Measurements from ENCODE around the gene RELT.

RELT gene

DNA sequence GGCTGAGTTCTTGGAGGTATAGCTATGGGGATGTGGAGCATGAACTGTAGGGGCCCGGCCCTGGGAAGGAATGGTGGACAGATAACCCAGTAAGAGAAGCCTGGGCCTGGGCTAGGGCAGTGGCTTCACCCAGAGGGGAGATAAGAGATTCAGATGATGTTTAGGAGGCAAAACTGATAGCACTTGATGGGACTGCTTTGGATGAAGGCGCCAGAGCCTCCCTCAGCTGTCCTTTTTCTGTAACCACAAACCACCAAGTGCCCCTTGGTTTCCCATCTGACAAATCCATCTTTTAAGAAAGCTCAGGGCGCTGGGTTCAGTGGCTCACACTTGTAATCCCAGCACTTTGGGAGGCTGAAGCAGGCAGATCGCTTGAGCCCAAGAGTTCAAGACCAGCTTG lies 23.4 kb downstream of the RELT start:
- DNase-seq (ENCODE audit: extremely low spot score, insufficient read length, low read depth) = no peak
- FAIRE-seq = no peak

DNA sequence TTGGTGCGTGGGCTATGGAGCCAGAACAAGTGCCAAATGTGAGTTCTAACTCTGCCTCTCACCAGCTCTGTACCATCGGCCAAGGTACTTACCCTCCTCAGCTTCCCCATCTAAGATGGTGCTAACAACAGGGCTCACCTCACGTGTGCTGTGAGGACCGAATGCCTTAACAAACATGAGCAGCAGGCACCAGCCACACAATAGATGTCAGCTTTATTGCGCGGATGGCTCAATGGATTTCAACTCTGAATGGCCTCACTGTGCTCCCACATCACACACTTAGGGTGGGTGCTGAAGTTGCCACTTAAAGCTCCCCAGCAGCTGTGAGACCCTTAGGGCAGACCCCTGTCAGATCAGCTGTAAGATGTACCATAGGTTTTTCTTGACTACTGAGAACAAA lies 24.1 kb downstream of the RELT start:
- FAIRE-seq = no peak

DNA sequence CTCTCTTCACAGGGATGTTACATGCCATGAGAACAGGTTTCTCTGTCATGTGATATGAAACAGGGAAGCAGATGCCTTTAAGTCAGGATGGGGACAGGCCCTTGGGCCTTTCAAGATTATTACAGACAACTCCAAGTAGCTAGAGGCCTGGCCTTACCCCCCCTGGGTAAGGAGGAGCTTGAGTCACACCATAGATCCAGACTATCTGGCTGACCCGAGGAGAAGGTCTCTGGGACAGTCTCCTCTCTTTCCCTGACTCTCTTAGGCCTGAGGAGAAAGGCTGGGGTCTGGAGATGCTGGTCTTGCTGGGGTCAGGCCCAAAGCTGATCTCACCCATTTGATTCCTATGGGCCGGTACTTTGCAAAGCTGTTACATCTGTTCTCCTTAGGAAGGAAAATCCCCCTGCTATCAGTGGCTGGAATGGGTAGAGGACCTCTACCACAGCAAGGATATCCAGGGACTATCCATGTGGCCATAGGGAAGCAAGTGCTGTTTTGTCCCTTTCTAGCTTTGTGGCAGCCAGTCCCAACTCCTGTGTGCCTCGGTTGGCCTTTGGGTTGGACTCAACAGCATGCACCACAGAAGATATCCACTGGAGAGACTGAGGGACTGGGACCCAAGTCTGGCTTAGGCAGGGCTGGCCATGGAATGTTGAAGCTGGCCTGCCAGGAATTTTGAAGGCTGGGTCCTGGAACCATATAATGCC lies 25.2 kb downstream of the RELT start:
- FAIRE-seq (no peak), DNase-seq (ENCODE audit: extremely low spot score, insufficient read length, low read depth) (no peak)

More for the DNA sequence above, 24.1 kb downstream of the RELT start:
- no peak for DNase-seq (ENCODE audit: extremely low spot score, insufficient read length, low read depth)

DNA sequence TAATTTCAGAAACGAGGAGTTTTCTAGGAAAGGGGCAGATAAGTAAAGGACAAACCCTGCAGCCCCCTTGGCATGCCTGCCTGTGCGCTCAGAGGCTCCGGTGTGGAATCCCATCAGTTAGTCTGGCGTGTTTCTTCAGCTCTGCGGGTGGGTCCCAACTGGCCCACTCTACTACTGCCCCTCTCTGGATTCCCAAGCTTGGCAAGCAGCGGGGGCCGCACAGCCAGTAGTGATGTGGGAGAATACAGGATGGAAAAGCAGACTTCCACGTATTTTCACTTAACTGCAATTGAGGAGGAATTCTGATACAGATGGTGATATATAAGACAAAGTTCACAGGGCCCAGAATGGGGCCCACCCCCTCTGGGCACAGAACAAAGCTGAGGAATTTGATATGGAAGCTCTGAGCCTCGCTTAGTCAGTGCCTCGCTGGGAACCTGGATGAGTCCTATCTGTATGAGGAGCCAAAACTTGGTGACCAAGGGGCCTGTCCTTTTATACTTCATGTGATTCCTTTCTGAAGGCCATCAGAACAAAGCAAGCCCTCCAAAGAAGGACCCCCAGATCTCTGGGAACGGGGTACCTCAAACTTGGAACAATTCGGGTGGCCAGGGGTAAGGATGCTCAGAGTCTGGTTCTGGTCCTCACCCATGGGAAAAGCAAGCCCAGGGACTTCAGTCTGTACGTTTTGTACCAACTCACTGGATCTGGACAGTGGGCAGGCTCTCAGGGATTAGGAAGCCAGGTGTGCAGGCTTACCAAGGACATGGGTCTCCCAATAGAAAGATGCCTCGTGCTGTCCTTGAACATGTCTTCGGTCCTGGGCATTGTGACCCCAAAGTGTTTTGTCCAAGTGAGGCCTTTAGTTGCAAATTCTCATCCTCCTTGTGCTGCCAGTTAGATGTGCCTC lies 26.0 kb downstream of the RELT start:
- DNase-seq (ENCODE audit: extremely low spot score, insufficient read length, low read depth) = no peak
- FAIRE-seq = no peak

DNA sequence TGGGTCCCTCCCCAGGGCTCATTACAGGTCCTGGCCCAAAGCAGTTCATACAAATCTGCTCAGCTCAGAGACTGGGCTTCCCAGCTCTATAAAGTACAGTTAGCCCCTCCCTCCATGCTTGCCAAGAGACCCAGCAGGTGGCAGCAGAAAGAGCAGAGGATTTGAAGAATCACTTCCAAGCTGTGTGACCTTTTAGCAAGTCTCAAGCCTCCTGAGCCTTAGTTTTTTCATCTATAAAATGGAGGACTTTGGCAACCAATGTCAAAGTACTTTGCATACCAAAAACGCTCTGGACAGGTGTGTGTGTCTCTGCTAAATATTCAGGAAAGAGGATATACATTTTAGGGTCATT lies 26.6 kb downstream of the RELT start:
- no peak for FAIRE-seq

DNA sequence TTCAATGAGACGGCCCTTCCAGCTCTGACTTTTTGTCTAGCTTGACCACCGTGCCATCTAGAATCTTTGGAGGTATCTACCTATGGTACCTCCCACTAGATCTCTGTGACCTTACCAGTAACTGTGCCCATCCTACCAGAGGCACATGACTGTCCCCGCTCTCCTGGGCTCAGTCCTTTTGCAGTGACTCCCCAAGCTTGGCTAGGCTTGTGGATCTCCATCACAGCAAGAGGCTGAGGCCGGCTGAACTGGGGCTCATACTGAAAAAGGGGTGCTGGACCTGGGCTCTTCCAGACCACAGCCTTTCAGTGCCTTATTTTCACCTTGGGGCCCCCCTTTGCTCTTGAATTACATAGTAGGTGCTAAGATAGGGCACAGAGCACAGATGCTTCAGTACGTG lies 27.3 kb downstream of the RELT start:
- FAIRE-seq = no peak
- DNase-seq (ENCODE audit: extremely low spot score, insufficient read length, low read depth) = no peak

More for the DNA sequence above, 26.6 kb downstream of the RELT start:
- no peak for DNase-seq (ENCODE audit: extremely low spot score, insufficient read length, low read depth)

DNA sequence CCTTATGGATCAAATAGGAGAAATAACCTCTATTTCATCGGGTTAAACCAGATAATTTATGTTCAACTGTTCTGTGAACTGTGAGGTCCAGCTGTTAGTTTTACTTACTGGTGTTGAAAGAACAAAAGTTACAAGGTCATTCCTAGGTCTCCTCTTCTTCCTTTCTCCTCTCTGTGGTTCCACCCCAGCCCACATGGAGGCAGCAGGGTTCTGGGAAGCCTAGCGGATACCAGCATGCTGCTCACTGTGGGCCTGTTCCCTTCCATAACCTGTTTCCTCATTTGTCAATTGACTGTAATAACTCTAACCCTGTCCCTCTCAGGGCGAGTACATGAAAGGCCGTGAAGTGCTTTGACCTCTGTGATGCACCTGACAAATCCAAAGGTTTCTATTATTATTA lies 27.8 kb downstream of the RELT start:
- no peak for DNase-seq (ENCODE audit: extremely low spot score, insufficient read length, low read depth)
- no peak for FAIRE-seq

DNA sequence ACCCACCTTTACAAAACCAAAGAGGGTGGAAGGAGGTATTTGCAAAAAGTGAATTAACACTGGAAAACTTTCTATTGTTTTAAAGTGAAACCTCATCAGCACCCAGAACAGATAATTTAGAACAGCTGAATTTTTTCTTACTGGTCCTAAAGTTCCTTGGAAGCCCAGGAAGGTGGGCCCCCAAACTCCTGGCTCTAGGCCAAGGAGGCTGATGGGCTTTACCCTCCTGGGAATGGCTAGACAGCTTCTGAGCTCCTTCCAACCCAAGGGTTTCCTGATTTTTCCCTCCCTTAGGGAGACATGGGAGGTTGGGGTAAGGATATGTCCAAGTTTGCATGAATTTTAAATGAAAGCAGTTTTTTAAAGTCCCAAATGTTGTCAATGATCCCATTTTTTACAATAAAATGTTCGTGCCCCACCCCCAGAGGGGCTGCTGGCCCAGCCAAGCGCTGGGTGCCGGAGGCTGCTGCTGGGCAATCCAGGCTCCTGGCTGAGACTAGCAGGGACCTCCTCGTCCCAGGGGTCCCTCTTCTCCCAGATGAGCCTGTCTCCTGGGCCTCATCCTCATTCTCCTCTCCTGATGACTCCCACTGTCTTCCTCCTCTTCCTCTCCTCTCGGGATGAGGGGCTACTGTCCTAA lies 28.4 kb downstream of the RELT start:
- FAIRE-seq = no peak
- no peak for DNase-seq (ENCODE audit: extremely low spot score, insufficient read length, low read depth)

DNA sequence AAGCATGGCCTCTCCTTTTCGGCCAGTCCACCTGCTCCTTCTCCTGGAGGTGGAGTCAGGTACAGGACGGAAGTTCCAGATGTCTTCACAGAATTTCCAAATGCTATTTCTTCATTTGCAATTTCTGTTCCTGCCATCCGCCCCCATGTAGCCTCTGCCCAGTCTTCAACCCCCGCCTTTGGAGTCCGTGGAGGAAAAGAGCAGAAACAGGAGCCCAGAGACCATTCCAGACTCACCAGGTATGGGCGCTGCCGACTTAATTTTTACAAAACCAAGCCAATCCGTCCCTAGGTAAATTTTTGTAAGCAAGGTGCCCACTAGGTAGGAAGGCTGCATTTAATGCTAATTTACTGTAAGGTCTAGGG lies 28.9 kb downstream of the RELT start:
- DNase-seq (ENCODE audit: extremely low spot score, insufficient read length, low read depth) (no peak), FAIRE-seq (no peak)

DNA sequence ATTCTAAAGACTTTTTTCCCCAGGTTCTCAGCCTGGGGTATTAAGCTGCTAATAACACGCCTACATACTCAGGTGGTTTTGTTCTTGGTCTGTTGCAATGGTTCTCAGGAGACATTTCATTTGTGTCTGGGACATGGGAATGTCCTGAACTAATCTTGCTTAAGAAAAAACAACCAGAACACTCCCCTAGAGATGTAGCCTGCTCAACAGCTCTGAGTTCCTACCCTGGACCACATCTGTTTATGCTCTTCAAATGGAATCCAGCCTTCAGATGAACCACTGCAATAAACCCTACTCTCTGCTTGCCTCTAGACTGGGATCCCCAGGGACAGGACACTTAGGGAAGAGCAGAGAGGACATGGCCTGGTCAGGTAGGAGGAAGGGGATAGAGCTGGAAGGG lies 29.9 kb downstream of the RELT start:
- DNase-seq (ENCODE audit: extremely low spot score, insufficient read length, low read depth) = no peak
- no peak for FAIRE-seq

DNA sequence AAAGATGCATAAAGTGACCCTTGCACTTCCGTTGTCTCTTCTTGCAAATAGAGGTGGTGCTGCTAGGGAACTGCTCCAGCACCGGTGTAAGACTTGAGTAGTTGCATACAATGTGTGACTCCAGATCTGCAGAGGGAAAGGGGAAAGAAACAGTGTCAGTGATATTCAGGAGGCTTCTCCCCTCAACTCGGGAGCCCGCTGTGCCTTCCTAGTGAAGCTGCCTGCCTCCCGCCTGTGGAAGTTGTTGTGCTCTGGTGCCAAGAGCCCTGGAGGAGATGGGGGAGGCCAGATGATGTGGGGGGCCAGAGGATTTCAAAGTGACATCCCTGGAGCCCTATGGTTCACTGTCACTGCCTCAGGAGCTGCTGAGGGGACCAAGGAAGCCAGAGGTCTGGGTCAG lies 30.4 kb downstream of the RELT start:
- FAIRE-seq = no peak

DNA sequence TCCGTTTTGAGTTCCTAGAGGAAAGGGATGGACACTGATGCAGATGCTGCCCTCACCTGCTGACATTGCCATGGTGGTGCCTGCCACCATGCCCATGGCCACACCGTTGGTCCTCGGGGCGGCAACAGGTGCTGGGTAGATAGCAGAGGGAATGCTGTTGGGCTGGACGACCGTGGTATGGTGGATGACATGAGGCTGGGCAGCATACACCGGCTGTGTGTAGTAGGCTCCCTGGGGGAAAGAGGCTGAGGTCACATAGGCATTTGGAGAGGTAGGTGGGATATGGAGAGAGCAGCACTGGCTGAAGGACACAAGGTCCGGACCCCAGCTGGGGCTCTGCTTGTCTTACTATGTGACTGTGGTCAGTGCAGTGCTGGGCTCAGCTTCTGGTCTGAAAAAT lies 33.2 kb downstream of the RELT start:
- no peak for DNase-seq (ENCODE audit: extremely low spot score, insufficient read length, low read depth)
- FAIRE-seq = no peak

More for the DNA sequence above, 30.4 kb downstream of the RELT start:
- DNase-seq (ENCODE audit: extremely low spot score, insufficient read length, low read depth) = no peak

DNA sequence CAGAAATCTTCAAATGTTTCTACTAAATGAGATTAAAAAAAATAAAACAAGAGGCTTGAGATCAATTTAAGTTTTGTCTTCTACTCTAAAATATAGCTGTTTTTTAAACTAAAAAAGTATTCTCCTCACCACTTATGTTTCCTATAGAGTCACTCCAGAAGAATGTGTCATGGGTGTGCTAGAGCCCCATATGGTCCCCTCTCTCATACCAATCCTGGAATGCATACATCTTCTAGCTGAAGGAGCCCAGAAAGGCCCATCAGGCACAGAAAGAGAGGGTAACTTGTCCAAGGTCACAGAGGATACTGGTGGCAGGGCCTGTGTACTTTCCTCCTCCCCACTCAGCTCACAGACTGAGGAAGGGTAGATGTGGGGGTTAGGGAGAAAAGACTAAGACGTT lies 34.4 kb downstream of the RELT start:
- FAIRE-seq = no peak
- no peak for DNase-seq (ENCODE audit: extremely low spot score, insufficient read length, low read depth)

DNA sequence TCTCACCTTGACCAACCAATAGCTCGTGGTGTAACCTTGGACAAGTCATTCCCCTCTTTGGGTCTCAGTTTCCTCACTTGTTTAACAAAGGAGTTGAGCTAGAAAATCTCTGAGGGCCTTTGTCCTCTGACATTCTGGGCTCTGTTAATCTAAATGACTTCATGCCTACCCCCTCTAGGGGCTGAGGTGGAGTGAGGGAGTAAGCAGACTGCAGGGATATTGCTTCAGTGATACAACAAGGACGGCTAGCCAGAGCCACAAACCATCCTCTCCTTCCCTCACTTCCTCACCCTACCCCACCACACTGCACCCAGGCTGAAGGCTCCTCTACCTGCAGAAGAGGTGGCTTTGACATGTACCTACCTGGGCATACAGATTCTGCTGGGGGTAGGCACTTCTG lies 34.8 kb downstream of the RELT start:
- no peak for FAIRE-seq
- DNase-seq (ENCODE audit: extremely low spot score, insufficient read length, low read depth) = no peak

DNA sequence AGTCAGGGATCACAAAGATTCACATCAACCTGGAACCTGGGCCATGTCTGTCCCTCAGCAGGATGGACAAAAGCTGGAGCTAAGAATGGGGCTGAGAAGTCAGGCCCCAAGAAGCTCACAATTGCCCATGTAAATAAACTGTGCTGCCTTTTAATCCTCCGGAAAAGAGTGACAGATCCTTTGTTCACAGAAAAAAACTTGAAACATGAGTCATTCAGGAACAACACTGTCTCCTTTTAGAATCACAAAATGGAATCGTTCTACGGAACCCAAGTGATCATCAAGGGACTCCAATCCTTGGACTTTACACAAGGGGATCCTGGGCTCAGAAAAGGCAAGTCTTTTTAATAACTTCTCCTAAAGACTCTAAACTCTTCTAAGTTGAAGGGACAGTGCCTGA lies 36.1 kb downstream of the RELT start:
- DNase-seq (ENCODE audit: extremely low spot score, insufficient read length, low read depth) (no peak), FAIRE-seq (no peak)

DNA sequence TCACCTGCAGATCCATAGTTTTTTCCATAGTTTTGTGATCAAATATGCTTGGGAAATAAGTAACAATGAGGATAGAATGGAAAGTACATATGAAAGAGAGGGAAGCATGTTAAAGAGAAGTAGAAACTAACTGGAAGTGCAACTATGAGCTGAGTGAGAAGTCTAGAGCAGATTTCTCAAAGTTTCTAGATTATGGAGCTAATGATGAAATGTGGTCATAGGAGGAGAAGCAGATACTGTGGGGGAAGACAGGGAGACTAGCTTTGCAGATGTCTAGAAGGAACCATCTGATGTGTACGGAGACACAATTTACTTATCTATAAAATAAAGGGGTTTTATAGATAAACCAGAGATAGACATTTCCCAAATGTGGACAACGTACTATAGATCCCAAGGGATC lies 37.1 kb downstream of the RELT start:
- DNase-seq (ENCODE audit: extremely low spot score, insufficient read length, low read depth) (no peak), FAIRE-seq (no peak)

DNA sequence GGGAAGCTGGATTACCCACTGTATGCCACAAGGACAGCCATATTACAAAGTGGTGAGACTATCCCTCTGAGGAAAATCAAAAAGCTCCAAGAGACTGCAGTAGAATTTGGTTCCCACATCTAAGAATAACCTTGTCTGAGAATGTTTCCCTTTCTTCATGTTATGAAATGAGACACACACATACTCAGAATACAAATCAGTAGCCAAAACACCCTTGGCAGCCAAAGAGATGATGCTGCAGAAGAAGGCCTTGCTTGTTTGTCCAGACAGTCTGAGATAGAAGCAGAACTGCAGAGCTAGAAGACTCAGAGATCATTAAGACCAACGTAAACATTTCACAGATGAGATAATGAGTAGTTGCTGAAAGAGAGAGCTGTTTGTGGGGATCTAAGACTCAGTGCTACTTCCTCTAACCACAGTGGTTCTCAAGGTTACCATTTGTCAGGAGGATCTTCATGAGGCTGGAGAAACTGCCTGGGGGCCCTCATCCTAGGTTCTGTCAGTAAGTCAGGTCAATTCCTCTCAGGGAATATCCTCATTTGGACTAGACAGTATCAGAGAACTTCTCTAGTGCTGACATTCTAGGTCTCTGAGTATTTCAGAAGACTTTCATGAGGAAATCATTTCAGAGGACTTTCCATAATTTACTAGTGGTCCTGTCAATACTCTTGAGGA lies 38.9 kb downstream of the RELT start:
- DNase-seq (ENCODE audit: extremely low spot score, insufficient read length, low read depth) (no peak), FAIRE-seq (peak; percentile 5)

DNA sequence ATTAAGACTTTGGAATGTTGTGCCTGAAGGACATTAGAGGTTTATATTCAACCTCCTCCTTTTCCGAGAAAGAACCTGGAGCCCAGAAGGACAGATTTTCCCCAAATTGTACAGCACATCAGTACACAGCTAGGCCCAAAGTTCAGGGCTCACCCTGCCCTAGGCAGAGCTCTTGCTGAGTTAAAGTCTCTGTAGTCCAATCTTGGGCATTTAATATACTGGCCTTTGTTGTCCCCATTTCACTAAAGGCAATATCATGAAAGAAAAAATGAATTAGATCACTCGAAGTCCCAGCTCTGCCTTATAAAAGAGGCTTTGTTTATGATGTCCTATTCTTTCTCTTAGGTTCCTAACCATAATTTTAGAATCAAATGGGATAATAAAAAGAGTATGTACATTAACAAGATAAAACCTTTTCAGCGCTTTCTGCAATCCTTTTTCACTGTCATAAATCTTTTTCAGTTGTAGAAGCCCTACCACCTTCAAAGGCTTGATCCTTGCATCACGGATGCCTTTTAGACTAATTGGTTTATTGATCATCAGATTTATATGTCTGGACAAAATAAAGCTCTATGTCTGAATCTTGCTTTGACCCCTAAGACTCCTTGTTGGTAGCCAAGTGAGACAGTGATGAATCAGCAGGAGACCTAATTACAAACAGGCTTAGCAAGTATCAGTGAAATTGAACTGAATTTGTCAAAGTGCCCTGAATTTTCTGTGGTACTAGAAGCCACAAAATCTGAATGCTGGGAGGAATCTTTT lies 39.8 kb downstream of the RELT start:
- DNase-seq (ENCODE audit: extremely low spot score, insufficient read length, low read depth) = no peak
- FAIRE-seq = no peak

DNA sequence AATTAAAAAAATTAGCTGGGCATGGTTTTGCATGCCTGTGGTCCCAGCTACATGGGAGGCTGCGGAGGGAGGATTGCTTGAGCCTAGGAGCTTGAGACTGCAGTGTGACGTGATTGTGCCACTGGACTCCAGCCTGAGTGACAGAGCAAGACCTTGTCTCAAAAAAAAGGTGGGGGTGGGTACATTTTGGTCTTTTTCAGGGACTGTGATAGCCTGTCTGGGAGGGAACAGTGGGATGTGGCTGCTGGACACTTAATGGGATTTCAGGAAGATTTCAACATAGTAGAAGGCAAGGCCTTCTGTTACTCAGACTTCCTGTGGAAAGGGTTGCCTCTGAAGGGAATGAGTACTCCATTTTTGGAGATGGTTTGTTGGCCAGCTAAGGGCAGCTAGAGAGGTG lies 40.6 kb downstream of the RELT start:
- DNase-seq (ENCODE audit: extremely low spot score, insufficient read length, low read depth) (no peak), FAIRE-seq (no peak)

DNA sequence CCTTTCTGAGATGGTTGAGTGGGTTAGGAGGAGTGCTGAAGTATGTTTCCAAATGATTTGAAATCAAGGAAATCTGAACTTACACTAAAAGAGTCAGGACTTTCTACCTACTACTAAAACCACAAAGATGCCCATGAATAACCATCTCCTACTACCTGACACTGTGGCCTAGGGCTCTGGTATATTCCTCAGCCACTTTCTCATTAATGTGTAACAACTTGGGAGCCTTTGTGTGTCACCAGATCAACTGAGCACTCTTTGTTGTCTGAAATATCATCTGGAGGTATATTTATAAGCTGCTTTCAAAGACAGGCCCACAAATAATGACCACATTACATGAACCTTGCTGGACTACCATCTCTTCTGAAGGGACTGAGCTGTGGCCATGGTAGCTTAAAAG lies 43.9 kb downstream of the RELT start:
- no peak for FAIRE-seq

More for the DNA sequence above, 43.9 kb downstream of the RELT start:
- DNase-seq (ENCODE audit: extremely low spot score, insufficient read length, low read depth) = no peak
